ENCODE results near the gene MNX1.

DNA sequence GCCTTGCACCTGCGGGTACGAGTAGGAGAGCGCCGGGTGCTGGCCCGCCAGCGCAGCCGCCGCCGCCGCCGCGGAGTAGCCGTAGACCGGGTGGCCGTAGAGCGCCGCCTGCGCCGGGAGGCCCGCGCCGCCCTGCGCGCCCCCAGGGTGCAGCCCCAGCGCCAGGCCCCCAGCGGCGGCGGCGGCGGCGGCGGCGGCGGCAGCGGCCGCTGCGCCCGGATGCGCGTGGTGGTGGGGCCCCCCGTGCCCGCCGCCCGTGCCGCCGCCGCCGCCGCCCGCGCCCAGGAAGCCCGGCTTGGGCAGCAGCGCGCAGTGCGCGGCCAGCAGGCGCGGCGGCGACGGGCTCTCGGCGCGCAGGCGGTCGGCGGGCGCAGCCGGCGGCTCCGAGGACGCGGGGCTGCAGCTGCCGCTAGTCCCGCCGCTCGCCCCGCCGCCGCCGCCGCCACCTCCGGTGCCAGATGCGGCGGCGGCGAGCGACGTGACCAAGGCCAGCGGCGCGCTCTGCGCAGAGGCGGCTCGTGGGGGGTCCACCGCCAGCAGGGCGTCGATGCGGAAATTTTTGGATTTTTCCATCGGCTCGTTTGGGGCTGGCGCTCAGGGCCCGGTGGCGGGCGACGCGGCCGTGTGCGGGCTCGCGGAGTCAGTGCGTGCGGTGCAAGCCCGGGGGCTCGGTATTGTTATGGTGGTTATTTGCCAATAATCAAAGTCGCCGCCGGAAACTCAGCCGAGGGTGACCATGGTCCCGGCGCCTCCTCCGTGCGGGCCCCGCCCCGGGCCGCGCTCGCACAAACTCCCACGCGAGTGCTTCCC, 480 bp downstream of the MNX1 start:
- TF ChIP-seq, protein P1, sequence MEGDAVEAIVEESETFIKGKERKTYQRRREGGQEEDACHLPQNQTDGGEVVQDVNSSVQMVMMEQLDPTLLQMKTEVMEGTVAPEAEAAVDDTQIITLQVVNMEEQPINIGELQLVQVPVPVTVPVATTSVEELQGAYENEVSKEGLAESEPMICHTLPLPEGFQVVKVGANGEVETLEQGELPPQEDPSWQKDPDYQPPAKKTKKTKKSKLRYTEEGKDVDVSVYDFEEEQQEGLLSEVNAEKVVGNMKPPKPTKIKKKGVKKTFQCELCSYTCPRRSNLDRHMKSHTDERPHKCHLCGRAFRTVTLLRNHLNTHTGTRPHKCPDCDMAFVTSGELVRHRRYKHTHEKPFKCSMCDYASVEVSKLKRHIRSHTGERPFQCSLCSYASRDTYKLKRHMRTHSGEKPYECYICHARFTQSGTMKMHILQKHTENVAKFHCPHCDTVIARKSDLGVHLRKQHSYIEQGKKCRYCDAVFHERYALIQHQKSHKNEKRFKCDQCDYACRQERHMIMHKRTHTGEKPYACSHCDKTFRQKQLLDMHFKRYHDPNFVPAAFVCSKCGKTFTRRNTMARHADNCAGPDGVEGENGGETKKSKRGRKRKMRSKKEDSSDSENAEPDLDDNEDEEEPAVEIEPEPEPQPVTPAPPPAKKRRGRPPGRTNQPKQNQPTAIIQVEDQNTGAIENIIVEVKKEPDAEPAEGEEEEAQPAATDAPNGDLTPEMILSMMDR (IDR thresholded peaks at IDR 0.05; ENCODE audit: borderline replicate concordance, extremely low read depth, low read length, poor library complexity, severe bottlenecking): no peak
- no peak for TF ChIP-seq EZH2 (IDR thresholded peaks at IDR 0.05; ENCODE audit: borderline replicate concordance, low read depth, low read length, severe bottlenecking)

All from DND-41 (cell line).